Measurements from ENCODE around the gene HSPB6.

DNA sequence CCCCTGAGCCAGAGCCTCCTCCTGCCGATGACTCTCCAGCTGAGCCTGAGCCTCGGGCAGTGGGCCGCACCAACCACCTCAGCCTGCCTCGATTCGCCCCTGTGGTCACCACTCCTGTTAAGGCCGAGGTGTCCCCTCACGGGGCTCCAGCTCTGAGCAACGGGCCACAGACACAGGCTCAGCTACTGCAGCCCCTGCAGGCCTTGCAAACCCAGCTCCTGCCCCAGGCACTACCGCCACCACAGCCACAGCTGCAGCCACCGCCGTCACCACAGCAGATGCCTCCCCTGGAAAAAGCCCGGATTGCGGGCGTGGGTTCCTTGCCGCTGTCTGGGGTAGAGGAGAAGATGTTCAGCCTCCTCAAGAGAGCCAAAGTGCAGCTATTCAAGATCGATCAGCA lies 35.5 kb downstream of the HSPB6 start:
- TF ChIP-seq CTCF (IDR thresholded peaks at IDR 0.05) (no peak), ZFX (IDR thresholded peaks at IDR 0.05; ENCODE audit: borderline replicate concordance) (no peak)
